WTC11 (cell line): ENCODE measurements around the gene UGT1A7. TPM values are rescaled to one million over a fixed set of nuclear protein-coding genes. Genes with fewer than 3 reads are reported as not detected.

Experiments
- ATAC-seq: fragments of 200-7000 bp; cut with Tn5 transposase; 2 replicates; pipeline ENCODE4 v1.10.0; 2021; ENCODE audit warnings: mild to moderate bottlenecking, moderate library complexity
- CTCF ChIA-PET: fragments of 300-600 bp; sonication (Branson Sonifier 250); formaldehyde crosslinking; loops from one replicate; lab custom pipeline; 2021; ENCODE audit warnings: antibody characterized with exemption; lab: Charles Lee
- POLR2A ChIA-PET: fragments of 350-600 bp; sonication (Branson Sonifier 250); formaldehyde crosslinking; loops from one replicate; lab custom pipeline; 2021; ENCODE audit warnings: antibody characterized with exemption; lab: Charles Lee
- DNase-seq: peaks from one replicate; pipeline ENCODE4 v3.0.0; 2021; ENCODE audit warnings: low spot score
- H3K27ac Mint-ChIP-seq: 2 replicates; pipeline ENCODE4 v1.8.0; 2021; ENCODE audit warnings: mixed read lengths
- H3K27me3 Mint-ChIP-seq: 2 replicates; pipeline ENCODE4 v1.8.0; 2021; ENCODE audit warnings: low read depth, mild to moderate bottlenecking, moderate library complexity, mixed read lengths
- H3K36me3 Mint-ChIP-seq: 2 replicates; pipeline ENCODE4 v1.8.0; 2021; ENCODE audit warnings: mixed read lengths
- H3K4me1 Mint-ChIP-seq: 2 replicates; pipeline ENCODE4 v1.8.0; 2022; ENCODE audit warnings: mixed read lengths
- H3K4me3 Mint-ChIP-seq: 2 replicates; pipeline ENCODE4 v1.8.0; 2021; ENCODE audit warnings: mild to moderate bottlenecking, moderate library complexity, mixed read lengths
- H3K9me3 Mint-ChIP-seq: 2 replicates; pipeline ENCODE4 v1.8.0; 2021; ENCODE audit warnings: mixed read lengths
- ATF6 ChIP-seq: sonication (generic); formaldehyde crosslinking; IDR thresholded peaks from 2 replicates; pipeline ENCODE4 v1.8.1; 2023; ENCODE audit warnings: mild to moderate bottlenecking, missing genetic modification reagents
- EMX1 ChIP-seq: fragments of 250-450 bp; sonication (Bioruptor Pico); IDR thresholded peaks from 2 replicates; pipeline ENCODE4 v1.8.0; 2021; ENCODE audit warnings: mild to moderate bottlenecking
- FOXJ3 ChIP-seq: sonication (generic); formaldehyde crosslinking; IDR thresholded peaks from 2 replicates; pipeline ENCODE4 v1.9.0; 2021; ENCODE audit warnings: missing genetic modification reagents, mild to moderate bottlenecking, borderline replicate concordance
- FOXP1 ChIP-seq: sonication (generic); formaldehyde crosslinking; IDR thresholded peaks from 2 replicates; pipeline ENCODE4 v1.8.0; 2022; ENCODE audit warnings: missing genetic modification reagents, mild to moderate bottlenecking, moderate library complexity, borderline replicate concordance
- GABPB1 ChIP-seq: sonication (generic); formaldehyde crosslinking; IDR thresholded peaks from 2 replicates; pipeline ENCODE4 v1.8.1; 2023; ENCODE audit warnings: mild to moderate bottlenecking, missing genetic modification reagents
- IRF1 ChIP-seq: sonication (generic); formaldehyde crosslinking; IDR thresholded peaks from 2 replicates; pipeline ENCODE4 v1.8.0; 2023; ENCODE audit warnings: missing genetic modification reagents
- KAT7 ChIP-seq: sonication (generic); formaldehyde crosslinking; IDR thresholded peaks from 2 replicates; pipeline ENCODE4 v1.8.1; 2023; ENCODE audit warnings: missing genetic modification reagents, mild to moderate bottlenecking, borderline replicate concordance
- MLX ChIP-seq: sonication (generic); formaldehyde crosslinking; IDR thresholded peaks from 2 replicates; pipeline ENCODE4 v1.8.1; 2023; ENCODE audit warnings: mild to moderate bottlenecking, missing genetic modification reagents, moderate library complexity
- NFATC4 ChIP-seq: fragments of 250-450 bp; sonication (Bioruptor Pico); IDR thresholded peaks from 2 replicates; pipeline ENCODE4 v1.9.0; 2021; ENCODE audit warnings: mild to moderate bottlenecking
- NFE2L1 ChIP-seq: sonication (generic); formaldehyde crosslinking; IDR thresholded peaks from 2 replicates; pipeline ENCODE4 v1.8.1; 2023; ENCODE audit warnings: missing genetic modification reagents
- NFYB ChIP-seq: sonication (generic); formaldehyde crosslinking; conservative IDR thresholded peaks from 2 replicates; pipeline ENCODE4 v1.8.0; 2022; ENCODE audit warnings: low read depth, missing genetic modification reagents
- NR2C2 ChIP-seq: sonication (generic); formaldehyde crosslinking; IDR thresholded peaks from 2 replicates; pipeline ENCODE4 v1.8.0; 2022; ENCODE audit warnings: mild to moderate bottlenecking, missing genetic modification reagents
- RORB ChIP-seq: fragments of 250-450 bp; sonication (Bioruptor Pico); IDR thresholded peaks from 2 replicates; pipeline ENCODE4 v1.9.0; 2021; ENCODE audit warnings: mild to moderate bottlenecking
- SMAD4 ChIP-seq: sonication (generic); formaldehyde crosslinking; IDR thresholded peaks from 2 replicates; pipeline ENCODE4 v1.8.0; 2022; ENCODE audit warnings: mild to moderate bottlenecking, missing genetic modification reagents
- SP1 ChIP-seq: sonication (generic); formaldehyde crosslinking; conservative IDR thresholded peaks from 2 replicates; pipeline ENCODE4 v1.8.1; 2022; ENCODE audit warnings: missing genetic modification reagents
- TEAD4 ChIP-seq: sonication (generic); formaldehyde crosslinking; IDR thresholded peaks from 2 replicates; pipeline ENCODE4 v1.8.0; 2022; ENCODE audit warnings: mild to moderate bottlenecking, missing genetic modification reagents
- ZNF138 ChIP-seq: sonication (generic); formaldehyde crosslinking; conservative IDR thresholded peaks from 2 replicates; pipeline ENCODE4 v1.8.1; 2022; ENCODE audit warnings: mild to moderate bottlenecking, moderate library complexity, missing genetic modification reagents
- ZNF232 ChIP-seq: sonication (generic); formaldehyde crosslinking; IDR thresholded peaks from 2 replicates; pipeline ENCODE4 v1.8.0; 2022; ENCODE audit warnings: mild to moderate bottlenecking, missing genetic modification reagents
- ZNF396 ChIP-seq: fragments of 250-450 bp; sonication (Bioruptor Pico); IDR thresholded peaks from 2 replicates; pipeline ENCODE4 v1.8.0; 2021; ENCODE audit warnings: mild to moderate bottlenecking, moderate library complexity, borderline replicate concordance
- ZSCAN18 ChIP-seq: fragments of 250-450 bp; sonication (Bioruptor Pico); IDR thresholded peaks from 2 replicates; pipeline ENCODE4 v2.1.2; 2022; ENCODE audit warnings: mild to moderate bottlenecking, moderate library complexity
- total RNA-seq: library from RNA; stranded (reverse); gene quantifications from 3 replicates; pipeline ENCODE4 v1.2.3, GENCODE V29; 2021
- TF ChIP-seq, protein P1 (sequence below): fragments of 250-450 bp; sonication (Bioruptor Pico); IDR thresholded peaks from 2 replicates; pipeline ENCODE4 v1.9.0; 2021; ENCODE audit warnings: mild to moderate bottlenecking, borderline replicate concordance
- TF ChIP-seq, protein P2 (sequence below): sonication (generic); formaldehyde crosslinking; IDR thresholded peaks from 2 replicates; pipeline ENCODE4 v1.8.0; 2022; ENCODE audit warnings: mild to moderate bottlenecking, missing genetic modification reagents
- TF ChIP-seq, protein P3 (sequence below): sonication (generic); formaldehyde crosslinking; IDR thresholded peaks from 2 replicates; pipeline ENCODE4 v1.8.1; 2023; ENCODE audit warnings: mild to moderate bottlenecking, moderate library complexity, missing genetic modification reagents

Gene UGT1A7
- total RNA-seq, 1 experiment from 2014 or later, result not detected

- H3K27me3 Mint-ChIP-seq, result no peaks in the 10 kb centered on the region; the same call in 1 of the 2 replicates
- H3K27ac Mint-ChIP-seq, result no peak overlapping the region
- no peaks in the 10 kb centered on the region for H3K4me1 Mint-ChIP-seq
- ChIA-PET POLR2A (no interaction called here), CTCF (no interaction called here)
- no peak for TF ChIP-seq ZNF138 (CRISPR knock-in tag)
- TF ChIP-seq, protein P1, sequence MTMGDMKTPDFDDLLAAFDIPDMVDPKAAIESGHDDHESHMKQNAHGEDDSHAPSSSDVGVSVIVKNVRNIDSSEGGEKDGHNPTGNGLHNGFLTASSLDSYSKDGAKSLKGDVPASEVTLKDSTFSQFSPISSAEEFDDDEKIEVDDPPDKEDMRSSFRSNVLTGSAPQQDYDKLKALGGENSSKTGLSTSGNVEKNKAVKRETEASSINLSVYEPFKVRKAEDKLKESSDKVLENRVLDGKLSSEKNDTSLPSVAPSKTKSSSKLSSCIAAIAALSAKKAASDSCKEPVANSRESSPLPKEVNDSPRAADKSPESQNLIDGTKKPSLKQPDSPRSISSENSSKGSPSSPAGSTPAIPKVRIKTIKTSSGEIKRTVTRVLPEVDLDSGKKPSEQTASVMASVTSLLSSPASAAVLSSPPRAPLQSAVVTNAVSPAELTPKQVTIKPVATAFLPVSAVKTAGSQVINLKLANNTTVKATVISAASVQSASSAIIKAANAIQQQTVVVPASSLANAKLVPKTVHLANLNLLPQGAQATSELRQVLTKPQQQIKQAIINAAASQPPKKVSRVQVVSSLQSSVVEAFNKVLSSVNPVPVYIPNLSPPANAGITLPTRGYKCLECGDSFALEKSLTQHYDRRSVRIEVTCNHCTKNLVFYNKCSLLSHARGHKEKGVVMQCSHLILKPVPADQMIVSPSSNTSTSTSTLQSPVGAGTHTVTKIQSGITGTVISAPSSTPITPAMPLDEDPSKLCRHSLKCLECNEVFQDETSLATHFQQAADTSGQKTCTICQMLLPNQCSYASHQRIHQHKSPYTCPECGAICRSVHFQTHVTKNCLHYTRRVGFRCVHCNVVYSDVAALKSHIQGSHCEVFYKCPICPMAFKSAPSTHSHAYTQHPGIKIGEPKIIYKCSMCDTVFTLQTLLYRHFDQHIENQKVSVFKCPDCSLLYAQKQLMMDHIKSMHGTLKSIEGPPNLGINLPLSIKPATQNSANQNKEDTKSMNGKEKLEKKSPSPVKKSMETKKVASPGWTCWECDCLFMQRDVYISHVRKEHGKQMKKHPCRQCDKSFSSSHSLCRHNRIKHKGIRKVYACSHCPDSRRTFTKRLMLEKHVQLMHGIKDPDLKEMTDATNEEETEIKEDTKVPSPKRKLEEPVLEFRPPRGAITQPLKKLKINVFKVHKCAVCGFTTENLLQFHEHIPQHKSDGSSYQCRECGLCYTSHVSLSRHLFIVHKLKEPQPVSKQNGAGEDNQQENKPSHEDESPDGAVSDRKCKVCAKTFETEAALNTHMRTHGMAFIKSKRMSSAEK (CRISPR knock-in tag), result no peak
- no peak for TF ChIP-seq FOXP1 (CRISPR knock-in tag)
- no peak for TF ChIP-seq TEAD4 (CRISPR knock-in tag)
- TF ChIP-seq FOXJ3 (CRISPR knock-in tag), result no peak
- no peak for TF ChIP-seq RORB (CRISPR knock-in tag)
- TF ChIP-seq, protein P2, sequence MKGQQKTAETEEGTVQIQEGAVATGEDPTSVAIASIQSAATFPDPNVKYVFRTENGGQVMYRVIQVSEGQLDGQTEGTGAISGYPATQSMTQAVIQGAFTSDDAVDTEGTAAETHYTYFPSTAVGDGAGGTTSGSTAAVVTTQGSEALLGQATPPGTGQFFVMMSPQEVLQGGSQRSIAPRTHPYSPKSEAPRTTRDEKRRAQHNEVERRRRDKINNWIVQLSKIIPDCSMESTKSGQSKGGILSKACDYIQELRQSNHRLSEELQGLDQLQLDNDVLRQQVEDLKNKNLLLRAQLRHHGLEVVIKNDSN, result no peak
- no peak for TF ChIP-seq MLX
- TF ChIP-seq SMAD4, result no peak
- no peak for TF ChIP-seq IRF1
- no peak for TF ChIP-seq EMX1 (CRISPR knock-in tag)
- no peak for TF ChIP-seq NR2C2
- TF ChIP-seq SP1, result no peak
- TF ChIP-seq ZSCAN18 (CRISPR knock-in tag), result no peak
- no peaks in the 10 kb centered on the region for H3K36me3 Mint-ChIP-seq
- peaks cover 28% of the 10 kb centered on the region for H3K9me3 Mint-ChIP-seq
- no peak overlapping the region for H3K4me3 Mint-ChIP-seq
- ATAC-seq (no peak), DNase-seq (no peak)
Observed at GRCh38 chr2:233668605-233669260, 13.0 kb upstream of the UGT1A7 start.

GRCh38 chr2:233671290-233672161 lies 10.2 kb upstream of the UGT1A7 start, which contains the start of gene UGT1A9:
TSS of gene UGT1A9 (plus strand) at chr2:233671898. CDS start at chr2:233671935, 37 bp downstream.
- POLR2A ChIA-PET, result no interaction called here
- H3K4me3 Mint-ChIP-seq, result no peak within 1 kb of the TSS
- DNase-seq, result no peak
- peaks cover 9% of the 10 kb centered on the region for H3K9me3 Mint-ChIP-seq
- CTCF ChIA-PET, result interaction anchor here (0.5 to 1.0 kb wide), 4 partner anchors 28 to 542 kb away, joined by 3 read pairs; no protein-coding TSS in a partner anchor
- no peaks in the 10 kb centered on the region for H3K27me3 Mint-ChIP-seq
- no peak within 1 kb of the TSS for H3K27ac Mint-ChIP-seq
- no peaks in the 10 kb centered on the region for H3K36me3 Mint-ChIP-seq
- ATAC-seq, result no peak
- H3K4me1 Mint-ChIP-seq, result peaks cover 7% of the 10 kb centered on the region
- TF ChIP-seq ZNF232 (no peak), ATF6 (CRISPR knock-in tag) (no peak), NFATC4 (CRISPR knock-in tag) (no peak), RORB (CRISPR knock-in tag) (no peak), NFE2L1 (CRISPR knock-in tag) (no peak), NFYB (CRISPR knock-in tag) (no peak), ZNF396 (CRISPR knock-in tag) (no peak), GABPB1 (no peak), TEAD4 (CRISPR knock-in tag) (no peak), KAT7 (no peak)
- TF ChIP-seq, protein P3, sequence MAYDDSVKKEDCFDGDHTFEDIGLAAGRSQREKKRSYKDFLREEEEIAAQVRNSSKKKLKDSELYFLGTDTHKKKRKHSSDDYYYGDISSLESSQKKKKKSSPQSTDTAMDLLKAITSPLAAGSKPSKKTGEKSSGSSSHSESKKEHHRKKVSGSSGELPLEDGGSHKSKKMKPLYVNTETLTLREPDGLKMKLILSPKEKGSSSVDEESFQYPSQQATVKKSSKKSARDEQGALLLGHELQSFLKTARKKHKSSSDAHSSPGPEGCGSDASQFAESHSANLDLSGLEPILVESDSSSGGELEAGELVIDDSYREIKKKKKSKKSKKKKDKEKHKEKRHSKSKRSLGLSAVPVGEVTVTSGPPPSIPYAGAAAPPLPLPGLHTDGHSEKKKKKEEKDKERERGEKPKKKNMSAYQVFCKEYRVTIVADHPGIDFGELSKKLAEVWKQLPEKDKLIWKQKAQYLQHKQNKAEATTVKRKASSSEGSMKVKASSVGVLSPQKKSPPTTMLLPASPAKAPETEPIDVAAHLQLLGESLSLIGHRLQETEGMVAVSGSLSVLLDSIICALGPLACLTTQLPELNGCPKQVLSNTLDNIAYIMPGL, result no peak
